Measurements from ENCODE around the gene CLPTM1.
"Not testable (repeated sequence)": the region's sequence is repeated elsewhere in the genome, so short reads cannot be mapped to it uniquely, and the experiment has no call there.

Gene CLPTM1

GRCh38 chr19:44992336-44993163, 37.4 kb downstream of the CLPTM1 start:
- no peak for TF ChIP-seq CTCF (conservative IDR thresholded peaks at IDR 0.05; ENCODE audit: low read depth, low read length)
- Histone ChIP-seq H4K20me1 (ENCODE audit: insufficient read depth) (no peaks in the 10 kb centered on the region), H3K4me1 (ENCODE audit: low read depth, poor library complexity, severe bottlenecking) (peaks cover 39% of the 10 kb centered on the region), H3K4me3 (IDR thresholded peaks at IDR 0.05; ENCODE audit: insufficient read depth, low read depth, low read length) (no peak overlapping the region), H3K9ac (no peak overlapping the region), H2AFZ (ENCODE audit: low read depth) (no peak overlapping the region), H3K27ac (no peak overlapping the region), H3K36me3 (ENCODE audit: insufficient read depth) (no peaks in the 10 kb centered on the region), H3K79me2 (ENCODE audit: insufficient read depth, low read depth) (no peaks in the 10 kb centered on the region), H3K4me2 (no peak overlapping the region), H3K27me3 (ENCODE audit: insufficient read depth, low read depth) (no peaks in the 10 kb centered on the region)

GRCh38 chr19:44993526-44993925, 38.3 kb downstream of the CLPTM1 start:
- H3K4me2 ChIP-seq = no peak overlapping the region
- no peaks in the 10 kb centered on the region for H3K36me3 ChIP-seq (ENCODE audit: insufficient read depth)
- TF ChIP-seq CTCF (conservative IDR thresholded peaks at IDR 0.05; ENCODE audit: low read depth, low read length) = no peak
- no peak overlapping the region for H3K9ac ChIP-seq
- no peak overlapping the region for H3K27ac ChIP-seq
- H2AFZ ChIP-seq (ENCODE audit: low read depth) = no peak overlapping the region
- H3K27me3 ChIP-seq (ENCODE audit: insufficient read depth, low read depth) = no peaks in the 10 kb centered on the region
- peaks cover 39% of the 10 kb centered on the region for H3K4me1 ChIP-seq (ENCODE audit: low read depth, poor library complexity, severe bottlenecking)
- no peaks in the 10 kb centered on the region for H4K20me1 ChIP-seq (ENCODE audit: insufficient read depth)
- no peaks in the 10 kb centered on the region for H3K79me2 ChIP-seq (ENCODE audit: insufficient read depth, low read depth)
- no peak overlapping the region for H3K4me3 ChIP-seq (IDR thresholded peaks at IDR 0.05; ENCODE audit: insufficient read depth, low read depth, low read length)

GRCh38 chr19:44993926-44994537, 38.9 kb downstream of the CLPTM1 start:
- H3K79me2 ChIP-seq (ENCODE audit: insufficient read depth, low read depth) = no peaks in the 10 kb centered on the region
- H3K27ac ChIP-seq = no peak overlapping the region
- H3K4me3 ChIP-seq (IDR thresholded peaks at IDR 0.05; ENCODE audit: insufficient read depth, low read depth, low read length) = no peak overlapping the region
- no peak overlapping the region for H3K4me2 ChIP-seq
- H2AFZ ChIP-seq (ENCODE audit: low read depth) = no peak overlapping the region
- no peak for TF ChIP-seq CTCF (conservative IDR thresholded peaks at IDR 0.05; ENCODE audit: low read depth, low read length)
- H3K4me1 ChIP-seq (ENCODE audit: low read depth, poor library complexity, severe bottlenecking) = peaks cover 35% of the 10 kb centered on the region
- H3K27me3 ChIP-seq (ENCODE audit: insufficient read depth, low read depth) = no peaks in the 10 kb centered on the region
- no peak overlapping the region for H3K9ac ChIP-seq
- H4K20me1 ChIP-seq (ENCODE audit: insufficient read depth) = no peaks in the 10 kb centered on the region
- no peaks in the 10 kb centered on the region for H3K36me3 ChIP-seq (ENCODE audit: insufficient read depth)

GRCh38 chr19:44998025-44998424, 42.8 kb downstream of the CLPTM1 start:
- Histone ChIP-seq H3K27me3 (ENCODE audit: insufficient read depth, low read depth) (no peaks in the 10 kb centered on the region), H2AFZ (ENCODE audit: low read depth) (no peak overlapping the region), H3K36me3 (ENCODE audit: insufficient read depth) (no peaks in the 10 kb centered on the region), H3K4me1 (ENCODE audit: low read depth, poor library complexity, severe bottlenecking) (peaks cover 42% of the 10 kb centered on the region), H3K4me2 (no peak overlapping the region), H3K79me2 (ENCODE audit: insufficient read depth, low read depth) (peaks cover 8% of the 10 kb centered on the region; the same call in 1 of the 2 replicates), H4K20me1 (ENCODE audit: insufficient read depth) (no peaks in the 10 kb centered on the region), H3K27ac (no peak overlapping the region), H3K4me3 (IDR thresholded peaks at IDR 0.05; ENCODE audit: insufficient read depth, low read depth, low read length) (no peak overlapping the region), H3K9ac (no peak overlapping the region)
- TF ChIP-seq CTCF (conservative IDR thresholded peaks at IDR 0.05; ENCODE audit: low read depth, low read length) = no peak

GRCh38 chr19:44999131-44999925, 44.1 kb downstream of the CLPTM1 start:
- not testable (repeated sequence) for H3K27me3 ChIP-seq (ENCODE audit: insufficient read depth, low read depth)

GRCh38 chr19:45000665-45001064, 45.5 kb downstream of the CLPTM1 start:
- peak overlapping the region; percentile 86; the same call in 1 of the 2 replicates for H2AFZ ChIP-seq (ENCODE audit: low read depth)
- H4K20me1 ChIP-seq (ENCODE audit: insufficient read depth) = not testable (repeated sequence)

More at GRCh38 chr19:44999131-44999925, 44.1 kb downstream of the CLPTM1 start:
- H3K4me2 ChIP-seq; H3K4me3 ChIP-seq (IDR thresholded peaks at IDR 0.05; ENCODE audit: insufficient read depth, low read depth, low read length); H3K9ac ChIP-seq; H4K20me1 ChIP-seq (ENCODE audit: insufficient read depth); H2AFZ ChIP-seq (ENCODE audit: low read depth); H3K79me2 ChIP-seq (ENCODE audit: insufficient read depth, low read depth); H3K27ac ChIP-seq; H3K36me3 ChIP-seq (ENCODE audit: insufficient read depth): not testable (repeated sequence)
- H3K4me1 ChIP-seq (ENCODE audit: low read depth, poor library complexity, severe bottlenecking) = peaks cover 42% of the 10 kb centered on the region

More at GRCh38 chr19:45000665-45001064, 45.5 kb downstream of the CLPTM1 start:
- Histone ChIP-seq H3K4me2 (peak overlapping the region; percentile 75), H3K4me1 (ENCODE audit: low read depth, poor library complexity, severe bottlenecking) (peaks cover 42% of the 10 kb centered on the region)
- not testable (repeated sequence) for H3K9ac ChIP-seq; H3K79me2 ChIP-seq (ENCODE audit: insufficient read depth, low read depth); H3K27ac ChIP-seq; H3K27me3 ChIP-seq (ENCODE audit: insufficient read depth, low read depth); H3K36me3 ChIP-seq (ENCODE audit: insufficient read depth); H3K4me3 ChIP-seq (IDR thresholded peaks at IDR 0.05; ENCODE audit: insufficient read depth, low read depth, low read length)

Measured in KMS-11 (cell line).